Endothelial cell of umbilical vein (primary cell): ENCODE data around the gene SRRM3. TPM values are rescaled to one million over a fixed set of nuclear protein-coding genes. Genes with fewer than 3 reads are reported as not detected.

Experiments used
- BruUV-seq: library from RNA; stranded (reverse); fragments of 400-500 nt; replicated peaks from 2 replicates; lab custom pipeline; 2021; lab: Mats Ljungman, UMichigan
- CTCF ChIA-PET: fragments of 300-600, 350-600 bp; sonication (Branson Sonifier 250); formaldehyde crosslinking; loops from one replicate; lab custom pipeline; 2021; ENCODE audit warnings: antibody characterized with exemption, inconsistent platforms; lab: Charles Lee
- POLR2A ChIA-PET: fragments of 300-600, 350-600 bp; sonication (Branson Sonifier 250); formaldehyde crosslinking; loops from one replicate; lab custom pipeline; 2021; ENCODE audit warnings: antibody characterized with exemption, inconsistent platforms; lab: Charles Lee
- DNase-seq: peaks from one replicate; pipeline ENCODE4 v3.0.0-alpha.2; 2011; ENCODE audit warnings: low read depth, low spot score
- FAIRE-seq: peaks from 2 replicates; lab custom pipeline; 2011; peaks lifted over from hg19 to GRCh38; lab: Jason Lieb, UNC
- H2AFZ ChIP-seq: 2 replicates; pipeline ENCODE4 v1.6.0; 2012; ENCODE audit warnings: low read depth, low read length, control low read depth, inconsistent platforms
- H3K27ac ChIP-seq: 2 replicates; pipeline ENCODE4 v1.5.1; 2011; ENCODE audit warnings: low read depth, mild to moderate bottlenecking, control low read depth, low read length, moderate library complexity; ENCODE audit not compliant: insufficient read depth
- H3K27me3 ChIP-seq, 2 experiments: 2 replicates each; pipeline versions ENCODE4 v1.6.0 to v1.6.1; 2011; ENCODE audit warnings: low read length in 2 of 2, mixed read lengths in 1 of 2; ENCODE audit not compliant: control insufficient read depth in 2 of 2, insufficient read depth in 2 of 2
- H3K36me3 ChIP-seq, 2 experiments: 2 replicates in 1 of 2; 3 replicates in 1 of 2; pipeline ENCODE4 v1.5.1; 2011; ENCODE audit warnings: low read length in 2 of 2, mild to moderate bottlenecking in 1 of 2, moderate library complexity in 1 of 2; ENCODE audit not compliant: control insufficient read depth in 2 of 2, insufficient read depth in 2 of 2; ENCODE audit errors: extremely low read depth in 1 of 2
- H3K4me1 ChIP-seq: 3 replicates; pipeline ENCODE4 v1.5.1; 2011; ENCODE audit warnings: mild to moderate bottlenecking, low read length; ENCODE audit not compliant: control insufficient read depth, insufficient read depth; ENCODE audit errors: extremely low read depth
- H3K4me2 ChIP-seq: 2 replicates; pipeline ENCODE4 v1.6.1; 2011; ENCODE audit warnings: low read length, control low read depth, mixed read lengths; ENCODE audit not compliant: insufficient read depth
- H3K4me3 ChIP-seq, 3 experiments: fragments of 200-600 bp in 1 of 3; sonication (generic), shearing (Covaris generic) in 1 of 3; replicated peaks in 1 of 3; 2 replicates each; pipeline ENCODE4 v1.5.1; 2011 to 2016; ENCODE audit warnings: control low read depth in 3 of 3, low read length in 3 of 3, mild to moderate bottlenecking in 2 of 3, inconsistent platforms in 1 of 3, low read depth in 1 of 3, moderate library complexity in 1 of 3; ENCODE audit not compliant: insufficient read depth in 1 of 3
- H3K79me2 ChIP-seq: 2 replicates; pipeline ENCODE4 v1.6.0; 2012; ENCODE audit warnings: low read length, inconsistent platforms; ENCODE audit not compliant: control insufficient read depth, insufficient read depth
- H3K9ac ChIP-seq: replicated peaks from 2 replicates; pipeline ENCODE3; 2011; ENCODE audit warnings: low read length, control low read depth; ENCODE audit not compliant: insufficient read depth; ENCODE audit errors: extremely low read depth
- H3K9me1 ChIP-seq: replicated peaks from 3 replicates; pipeline ENCODE4 v1.6.0; 2011; ENCODE audit warnings: mild to moderate bottlenecking, low read length; ENCODE audit not compliant: control insufficient read depth, insufficient read depth; ENCODE audit errors: extremely low read depth
- H3K9me3 ChIP-seq: replicated peaks from 2 replicates; pipeline ENCODE4 v1.5.1; 2012; ENCODE audit warnings: low read length, inconsistent platforms; ENCODE audit not compliant: control insufficient read depth, insufficient read depth
- H4K20me1 ChIP-seq: replicated peaks from 2 replicates; pipeline ENCODE3; 2011; ENCODE audit warnings: mild to moderate bottlenecking, low read length; ENCODE audit not compliant: control insufficient read depth, insufficient read depth; ENCODE audit errors: extremely low read depth
- EZH2 ChIP-seq: IDR thresholded peaks from 2 replicates; pipeline ENCODE4 v1.6.1; 2012; ENCODE audit warnings: borderline replicate concordance, low read depth, mild to moderate bottlenecking, moderate library complexity, low read length, inconsistent platforms; ENCODE audit not compliant: severe bottlenecking
- FOS ChIP-seq: IDR thresholded peaks from 2 replicates; pipeline ENCODE4 v1.6.1; 2011; ENCODE audit warnings: mild to moderate bottlenecking, low read length, moderate library complexity, borderline replicate concordance; ENCODE audit not compliant: insufficient read depth
- GATA2 ChIP-seq: IDR thresholded peaks from 2 replicates; pipeline ENCODE4 v1.7.0; 2011; ENCODE audit warnings: low read depth, mild to moderate bottlenecking, moderate library complexity, mixed read lengths, low read length; ENCODE audit not compliant: insufficient read length, insufficient read depth
- JUN ChIP-seq: IDR thresholded peaks from 2 replicates; pipeline ENCODE4 v1.6.1; 2011; ENCODE audit warnings: borderline replicate concordance, low read depth; ENCODE audit not compliant: insufficient read length, insufficient read depth
- MYC ChIP-seq: IDR thresholded peaks from one replicate; pipeline ENCODE4 v1.6.1; 2011; ENCODE audit warnings: mild to moderate bottlenecking, low read depth, low read length
- POLR2A ChIP-seq: IDR thresholded peaks from 2 replicates; pipeline ENCODE4 v1.6.1; 2012; ENCODE audit warnings: low read depth, mild to moderate bottlenecking, control low read depth, low read length
- POLR2AphosphoS5 ChIP-seq: IDR thresholded peaks from 2 replicates; pipeline ENCODE4 v1.6.1; 2012; ENCODE audit warnings: low read depth, mild to moderate bottlenecking, control low read depth, low read length, moderate library complexity; ENCODE audit not compliant: insufficient read depth
- dilution Hi-C: fragments of 300-500 bp; cut with MboI; formaldehyde crosslinking; loops from one replicate; pipeline ENCODE4 v1.15.0; 2019; ENCODE audit warnings: low sequenced_read_pairs; ENCODE audit not compliant: extremely low pct_ligation_motif_present
- intact Hi-C: fragments of 100-400 bp; cut with micrococcal nuclease; formaldehyde crosslinking; loops from one replicate; pipeline ENCODE4 v1.10.0; 2022
- polyA plus RNA-seq, 4 experiments: library from polyadenylated mRNA; depleted of rRNA in 3 of 4; stranded (reverse) in 3 of 4; unstranded in 1 of 4; fragments of >200 nt; gene quantifications; 2 replicates each; pipeline versions ENCODE4 v1.2.1 to v1.2.3, GENCODE V29; 2011 to 2012; ENCODE audit warnings: missing spikeins in 1 of 4
- total RNA-seq: library from RNA; stranded (reverse); gene quantifications from 2 replicates; pipeline ENCODE4 v1.2.3, GENCODE V29; 2021
- TF ChIP-seq, protein P1 (sequence below), 2 donors: IDR thresholded peaks; 1 replicate in 1 of 2; 2 replicates in 1 of 2; pipeline ENCODE4 v1.5.1; 2011; ENCODE audit warnings: low read length in 2 of 2, mild to moderate bottlenecking in 2 of 2, moderate library complexity in 2 of 2, control low read depth in 1 of 2, inconsistent platforms in 1 of 2, low read depth in 1 of 2; ENCODE audit not compliant: insufficient read depth in 1 of 2; ENCODE audit errors: extremely low read depth in 1 of 2
- TF ChIP-seq, protein P2 (sequence below): IDR thresholded peaks from 2 replicates; pipeline ENCODE4 v1.6.1; 2011; ENCODE audit not compliant: insufficient read depth, insufficient read length

SRRM3 gene
- total and polyA plus RNA-seq, 2 donors (not counting 3 experiments of a cell fraction or from before 2014, with no cell fraction given), result 4.4 to 5.4 TPM

DNA sequence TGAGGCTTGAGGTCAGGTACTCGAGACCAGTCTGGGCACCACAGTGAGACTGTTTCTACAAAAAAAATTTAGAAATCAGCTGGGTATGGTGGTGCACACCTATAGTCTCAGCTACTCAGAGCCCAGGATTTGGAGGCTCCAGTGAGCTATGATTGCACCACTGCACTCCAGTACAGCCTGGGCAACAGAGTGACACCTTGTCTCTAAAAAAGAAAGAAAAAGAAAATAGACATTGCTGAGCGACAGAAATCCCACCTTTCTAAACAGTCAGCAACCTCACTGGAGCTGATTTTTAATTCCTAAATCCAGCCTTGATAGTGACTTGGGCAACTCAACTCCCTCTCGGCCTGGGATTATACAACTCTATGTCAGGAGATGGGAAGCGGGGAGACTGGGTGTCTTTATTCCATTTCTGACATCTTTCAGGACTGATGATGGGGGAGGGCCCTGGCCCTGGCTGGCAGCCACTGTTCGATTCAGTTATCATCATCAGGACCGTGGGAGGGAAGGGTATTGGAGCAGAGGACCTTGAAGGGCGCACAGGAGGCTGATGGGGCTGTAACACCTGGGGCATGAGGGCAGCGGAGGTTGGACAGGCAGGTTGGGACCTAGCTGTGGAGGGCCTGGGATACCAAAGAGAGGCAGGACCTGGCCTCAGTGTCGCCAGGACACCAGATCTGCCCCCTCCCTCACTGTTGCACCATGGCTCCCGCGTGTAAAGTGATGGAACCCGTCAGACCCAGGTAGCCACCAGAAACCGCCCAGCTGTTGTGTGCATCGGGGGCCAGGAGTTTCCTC is 115.5 kb downstream of the SRRM3 start:
- Histone ChIP-seq H3K4me2 (peak overlapping the region; percentile 48), H3K9me1 (no peaks in the 10 kb centered on the region), H3K4me1 (peaks cover 17% of the 10 kb centered on the region), H3K27ac (peak overlapping the region; percentile 53), H3K79me2 (no peaks in the 10 kb centered on the region), H3K9ac (peak overlapping the region; percentile 42), H2AFZ (peak overlapping the region; percentile 70), H3K36me3 (peaks cover 0 to under 1% of the 10 kb centered on the region in 2 experiments), H3K4me3 (peak overlapping the region in 1 of 3 experiments; percentile 22), H4K20me1 (no peaks in the 10 kb centered on the region), H3K9me3 (no peaks in the 10 kb centered on the region), H3K27me3 (no peaks in the 10 kb centered on the region)
- POLR2A ChIA-PET, result interaction anchor here (1.9 kb wide), 1 partner anchor 42 kb away, joined by 11 read pairs; the partner anchor contains the start of gene YWHAG
- no peak for FAIRE-seq
- no peak for DNase-seq
- TF ChIP-seq FOS, result no peak
- TF ChIP-seq GATA2, result no peak
- TF ChIP-seq EZH2, result no peak
- TF ChIP-seq JUN, result no peak
- TF ChIP-seq POLR2AphosphoS5, result no peak
- TF ChIP-seq, protein P1, sequence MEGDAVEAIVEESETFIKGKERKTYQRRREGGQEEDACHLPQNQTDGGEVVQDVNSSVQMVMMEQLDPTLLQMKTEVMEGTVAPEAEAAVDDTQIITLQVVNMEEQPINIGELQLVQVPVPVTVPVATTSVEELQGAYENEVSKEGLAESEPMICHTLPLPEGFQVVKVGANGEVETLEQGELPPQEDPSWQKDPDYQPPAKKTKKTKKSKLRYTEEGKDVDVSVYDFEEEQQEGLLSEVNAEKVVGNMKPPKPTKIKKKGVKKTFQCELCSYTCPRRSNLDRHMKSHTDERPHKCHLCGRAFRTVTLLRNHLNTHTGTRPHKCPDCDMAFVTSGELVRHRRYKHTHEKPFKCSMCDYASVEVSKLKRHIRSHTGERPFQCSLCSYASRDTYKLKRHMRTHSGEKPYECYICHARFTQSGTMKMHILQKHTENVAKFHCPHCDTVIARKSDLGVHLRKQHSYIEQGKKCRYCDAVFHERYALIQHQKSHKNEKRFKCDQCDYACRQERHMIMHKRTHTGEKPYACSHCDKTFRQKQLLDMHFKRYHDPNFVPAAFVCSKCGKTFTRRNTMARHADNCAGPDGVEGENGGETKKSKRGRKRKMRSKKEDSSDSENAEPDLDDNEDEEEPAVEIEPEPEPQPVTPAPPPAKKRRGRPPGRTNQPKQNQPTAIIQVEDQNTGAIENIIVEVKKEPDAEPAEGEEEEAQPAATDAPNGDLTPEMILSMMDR (IDR thresholded peaks at IDR 0.05; ENCODE audit: extremely low read depth in 1 of 2, insufficient read depth in 1 of 2, low read depth in 1 of 2, low read length in 2 of 2), result no peak
- TF ChIP-seq POLR2A, result no peak
- TF ChIP-seq, protein P2, sequence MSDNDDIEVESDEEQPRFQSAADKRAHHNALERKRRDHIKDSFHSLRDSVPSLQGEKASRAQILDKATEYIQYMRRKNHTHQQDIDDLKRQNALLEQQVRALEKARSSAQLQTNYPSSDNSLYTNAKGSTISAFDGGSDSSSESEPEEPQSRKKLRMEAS, result no peak
- TF ChIP-seq MYC, result no peak
- CTCF ChIA-PET, result interaction anchor here (0.8 to 8.3 kb wide), 5 partner anchors 11 to 140 kb away, joined by 4 to 100 read pairs (median 13); no protein-coding TSS in a partner anchor
- intact Hi-C loops, result no loop called here
- dilution Hi-C loops, result no loop called here
- TSS peak; percentile 10 for BruUV-seq
